GM19372 (cell line): ENCODE results near the gene PTPRN2.
"Not testable (repeated sequence)": the region's sequence is repeated elsewhere in the genome, so short reads cannot be mapped to it uniquely, and the experiment has no call there.

Source experiments
- ATAC-seq: cut with Tn5 transposase; IDR thresholded peaks from one replicate; pipeline ENCODE4 v1.9.1; 2021; ENCODE audit warnings: mild to moderate bottlenecking, low read depth, moderate library complexity; ENCODE audit not compliant: unreplicated experiment

PTPRN2 gene

GRCh38 chr7:157516311-157516710, 1071.3 kb downstream of the PTPRN2 start:
- no peak for ATAC-seq

DNA sequence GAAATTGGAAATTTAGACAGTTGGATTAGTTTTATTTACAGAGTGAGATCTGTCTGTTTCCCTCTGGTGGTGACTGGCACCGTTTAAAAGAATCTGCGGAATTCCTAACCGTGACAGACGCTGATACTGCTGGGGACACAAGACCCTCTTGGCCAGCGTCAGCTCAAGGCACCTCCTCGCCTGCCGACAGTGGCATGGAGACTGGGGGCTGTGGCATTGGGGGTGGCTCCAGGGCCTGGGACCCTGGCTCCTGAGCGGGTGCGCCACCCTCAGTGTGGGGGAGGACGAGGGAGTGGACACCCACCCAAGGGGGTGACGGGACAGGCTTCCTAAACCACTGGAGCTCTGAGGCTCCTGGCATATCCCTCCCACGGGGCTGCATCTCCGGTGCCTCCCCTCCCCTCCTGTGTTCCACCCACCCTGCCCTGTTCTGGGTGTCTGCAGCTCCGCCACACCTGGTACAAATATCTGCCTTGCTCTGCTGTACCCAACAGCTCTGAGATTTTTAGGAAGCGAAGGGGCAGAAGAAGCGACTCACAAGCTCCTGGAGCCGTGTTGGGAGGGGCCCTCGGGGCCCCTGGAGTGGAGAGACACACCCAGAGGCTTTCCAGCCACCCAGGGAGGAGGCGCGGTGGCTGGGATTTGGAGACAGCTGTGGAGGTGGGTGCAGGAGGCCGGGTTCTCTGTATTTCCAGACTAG, 1072.1 kb downstream of the PTPRN2 start:
- no peak for ATAC-seq

DNA sequence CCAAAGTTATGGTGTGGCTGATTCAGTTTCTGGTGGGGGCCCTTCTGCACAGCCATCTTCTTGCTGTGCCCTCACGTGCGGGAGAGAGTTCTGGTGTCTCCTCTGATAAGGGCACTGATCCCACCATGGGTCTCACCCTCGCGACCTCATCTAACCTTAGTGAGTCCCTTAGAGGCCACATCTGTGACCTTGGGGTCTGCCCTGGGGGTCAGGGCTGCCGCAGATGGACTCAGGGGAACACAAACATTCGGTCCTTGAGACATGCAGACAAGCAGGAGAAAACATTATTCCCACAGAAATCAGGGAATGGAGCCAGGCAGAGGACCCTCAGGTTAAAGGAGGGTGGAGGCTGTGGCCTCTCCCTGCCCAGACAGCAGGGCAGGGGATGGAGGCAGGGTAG, 1072.9 kb downstream of the PTPRN2 start:
- ATAC-seq = no peak

- ATAC-seq = no peak
Measured at GRCh38 chr7:157514306-157514705, 1073.3 kb downstream of the PTPRN2 start.

DNA sequence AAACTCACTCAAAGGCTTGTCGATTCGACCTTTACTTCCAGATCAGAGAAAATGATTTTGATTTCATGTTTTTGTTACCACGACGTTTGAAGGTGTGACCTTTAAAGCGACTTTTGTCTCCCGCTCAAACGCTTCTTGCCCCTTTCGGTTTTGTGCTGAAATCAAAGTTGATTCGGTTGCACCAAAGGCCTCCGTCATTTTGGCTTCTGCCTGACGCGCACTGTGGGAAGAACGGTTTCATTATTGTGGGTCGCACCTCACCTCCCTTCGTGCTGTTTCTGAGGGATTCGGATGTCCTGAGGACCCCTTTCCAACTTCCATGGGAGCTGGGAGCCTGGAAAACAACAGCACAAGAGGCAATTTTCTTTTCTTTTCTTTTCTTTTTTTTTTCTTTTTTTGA, 1073.9 kb downstream of the PTPRN2 start:
- no peak for ATAC-seq

DNA sequence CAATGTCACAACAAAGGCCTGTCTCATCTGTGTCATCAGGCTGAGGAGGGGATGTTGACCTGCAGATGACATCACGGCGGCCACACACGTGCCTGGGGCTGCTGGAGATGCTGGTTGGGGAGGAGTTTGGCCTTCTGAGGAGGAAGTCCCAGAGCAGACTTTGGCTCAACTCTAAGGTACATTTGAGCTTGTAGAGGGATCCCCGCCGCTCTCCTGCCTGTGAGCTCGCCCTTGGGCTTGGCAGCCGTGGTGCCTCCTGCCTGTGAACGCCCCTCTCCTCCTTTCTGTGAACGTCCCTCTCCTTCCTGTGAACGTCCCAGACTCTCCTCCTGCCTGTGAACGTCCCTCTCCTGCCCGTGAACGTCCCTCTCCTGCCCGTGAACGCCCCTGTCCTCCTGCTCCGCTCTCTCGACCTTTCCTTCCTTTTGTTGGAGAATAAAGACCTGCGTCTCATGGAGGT, 1074.4 kb downstream of the PTPRN2 start:
- ATAC-seq = no peak

DNA sequence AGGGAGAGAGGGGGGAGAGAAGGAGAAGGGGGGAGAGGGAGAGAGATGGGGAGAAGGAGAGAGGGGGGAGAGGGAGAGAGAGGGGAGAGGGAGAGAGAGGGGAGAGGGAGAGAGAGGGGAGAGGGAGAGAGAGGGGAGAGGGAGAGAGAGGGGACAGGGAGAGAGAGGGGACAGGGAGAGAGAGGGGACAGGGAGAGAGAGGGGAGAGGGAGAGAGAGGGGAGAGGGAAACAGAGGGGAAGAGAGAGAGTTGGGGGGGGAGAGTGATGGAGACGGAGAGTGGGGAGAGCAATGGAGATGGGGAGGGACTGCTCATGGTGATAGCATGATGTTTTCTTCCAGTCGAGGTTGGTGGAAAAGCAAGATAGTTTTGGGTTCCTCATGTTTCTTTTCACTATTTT, 1078.4 kb downstream of the PTPRN2 start:
- no peak for ATAC-seq

DNA sequence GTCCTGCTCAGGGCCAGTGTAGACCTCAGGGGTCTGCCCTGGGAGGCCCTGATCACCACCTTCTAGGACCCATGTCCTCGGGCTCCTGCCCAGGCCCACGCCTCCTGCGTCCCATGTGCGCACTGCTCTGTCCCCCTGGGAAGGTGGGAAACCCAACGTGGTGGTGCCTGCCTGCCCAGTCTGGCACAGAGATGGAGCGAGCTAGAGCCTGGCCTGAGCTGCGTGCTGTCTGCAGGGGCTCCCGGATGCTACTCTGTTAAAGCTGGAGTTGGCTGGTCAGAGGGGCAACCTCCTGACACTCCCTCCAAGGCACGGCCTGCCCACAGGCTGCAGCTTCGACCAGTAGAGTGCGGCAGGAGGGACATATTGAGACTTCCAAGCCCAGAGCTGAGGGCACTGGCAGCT, 1079.1 kb downstream of the PTPRN2 start:
- no peak for ATAC-seq

- no peak for ATAC-seq
Measured at GRCh38 chr7:157507987-157508386, 1079.6 kb downstream of the PTPRN2 start.

GRCh38 chr7:157506268-157506667, 1081.4 kb downstream of the PTPRN2 start:
- no peak for ATAC-seq

- no peak for ATAC-seq
Measured at GRCh38 chr7:157505646-157506045, 1082.0 kb downstream of the PTPRN2 start.

- ATAC-seq = no peak
Measured at GRCh38 chr7:157503229-157503628, 1084.4 kb downstream of the PTPRN2 start.

GRCh38 chr7:157502701-157503111, 1084.9 kb downstream of the PTPRN2 start:
- no peak for ATAC-seq

- no peak for ATAC-seq
Measured at GRCh38 chr7:157501581-157501980, 1086.0 kb downstream of the PTPRN2 start.

DNA sequence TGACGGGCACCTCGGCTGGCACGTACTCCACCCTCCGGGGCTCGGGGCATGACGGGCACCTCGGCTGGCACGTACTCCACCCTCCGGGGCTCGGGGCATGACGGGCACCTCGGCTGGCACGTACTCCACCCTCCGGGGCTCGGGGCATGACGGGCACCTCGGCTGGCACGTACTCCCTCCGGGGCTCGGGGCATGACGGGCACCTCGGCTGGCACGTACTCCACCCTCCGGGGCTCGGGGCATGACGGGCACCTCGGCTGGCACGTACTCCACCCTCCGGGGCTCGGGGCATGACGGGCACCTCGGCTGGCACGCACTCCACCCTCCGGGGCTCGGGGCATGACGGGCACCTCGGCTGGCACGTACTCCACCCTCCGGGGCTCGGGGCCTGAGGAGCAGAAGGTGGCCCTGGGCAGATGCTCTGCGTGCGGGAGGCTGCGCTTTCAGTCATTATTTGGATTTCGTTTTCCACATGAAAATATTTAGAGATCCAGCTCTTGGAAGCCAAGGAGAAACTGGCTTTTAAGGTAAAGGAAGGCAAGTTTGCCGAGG, 1086.6 kb downstream of the PTPRN2 start:
- ATAC-seq = not testable (repeated sequence)

DNA sequence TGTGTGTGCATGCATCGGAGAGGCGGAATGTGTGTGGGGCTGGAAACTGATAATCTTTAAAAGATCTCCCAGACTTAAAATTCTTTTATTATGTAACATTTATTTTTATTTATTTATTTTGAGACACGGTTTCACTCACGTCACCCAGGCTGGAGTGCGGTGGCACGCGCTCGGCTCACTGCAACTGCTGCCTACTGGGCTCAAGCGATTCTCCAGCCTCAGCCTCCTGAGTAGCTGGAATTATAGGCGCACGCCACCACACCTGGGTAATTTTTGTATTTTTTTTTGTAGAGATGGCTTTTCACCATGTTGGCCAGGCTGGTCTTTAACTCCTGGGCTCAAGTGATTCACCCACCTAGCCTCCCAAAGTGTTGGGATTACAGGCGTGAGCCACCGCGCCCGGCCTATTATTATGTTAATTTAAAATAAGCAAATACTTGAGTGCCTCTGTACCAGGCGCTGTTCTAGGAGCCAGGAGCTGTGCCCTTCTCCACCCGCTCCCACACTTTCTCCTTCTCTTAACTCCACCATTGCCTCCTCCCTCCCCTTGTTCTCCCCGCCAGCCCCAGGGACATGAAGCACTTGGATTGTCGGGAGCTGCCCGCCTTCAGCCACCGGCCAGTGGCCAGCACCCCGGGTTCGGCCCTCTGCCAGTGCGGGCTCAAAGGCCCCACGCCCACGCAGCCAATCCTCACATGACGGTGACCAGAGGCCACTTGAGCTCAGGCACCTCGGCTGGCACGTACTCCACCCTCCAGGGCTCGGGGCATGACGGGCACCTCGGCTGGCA, 1087.3 kb downstream of the PTPRN2 start:
- ATAC-seq = no peak

- ATAC-seq = no peak
Measured at GRCh38 chr7:157499835-157500153, 1087.8 kb downstream of the PTPRN2 start.

GRCh38 chr7:157499121-157499834, 1088.3 kb downstream of the PTPRN2 start:
- no peak for ATAC-seq

- no peak for ATAC-seq
Measured at GRCh38 chr7:157498657-157499056, 1089.0 kb downstream of the PTPRN2 start.

DNA sequence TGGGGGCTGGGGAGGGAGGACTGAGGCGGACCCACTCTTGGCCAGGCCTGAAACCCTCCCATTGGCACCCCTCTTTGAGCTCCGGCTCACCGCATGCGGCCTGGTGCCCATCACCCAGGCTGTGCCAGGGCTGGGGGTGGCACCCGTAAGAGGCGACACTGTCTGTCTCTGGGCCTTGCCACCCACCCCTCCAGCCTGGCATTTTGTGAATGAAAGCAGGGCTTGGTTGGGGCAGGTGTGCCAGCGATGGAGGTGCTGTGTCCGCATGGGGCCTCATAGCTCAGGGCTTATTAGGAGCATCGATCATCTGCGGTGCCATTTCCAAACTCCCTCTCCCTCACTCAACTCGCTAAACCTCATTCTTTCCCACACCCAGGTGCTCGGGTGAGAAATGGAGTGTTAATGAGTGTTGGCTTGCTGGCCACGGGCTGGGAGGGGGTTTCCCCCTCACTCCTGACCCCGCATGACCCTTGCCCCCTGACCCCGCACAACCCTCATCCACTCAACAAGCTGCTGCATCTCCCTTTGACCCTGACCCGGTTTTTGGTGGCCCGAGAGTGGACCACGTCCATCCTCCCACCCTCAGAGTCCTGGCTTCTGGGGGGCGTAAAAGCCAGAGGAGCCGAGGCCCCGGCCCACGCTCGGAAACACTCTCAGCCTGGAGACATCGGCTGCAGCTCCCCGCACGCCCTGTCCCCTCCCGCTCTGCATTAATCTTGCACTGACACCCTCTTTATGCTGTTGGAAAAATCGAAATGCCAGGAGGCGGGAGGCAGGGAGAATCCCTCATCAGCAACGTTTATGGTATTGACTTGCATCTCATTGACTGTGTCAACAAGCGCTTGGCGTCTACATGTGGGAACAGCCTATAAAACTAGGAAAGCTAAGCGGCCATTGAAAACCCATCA, 1089.6 kb downstream of the PTPRN2 start:
- no peak for ATAC-seq
